Measurements from ENCODE around the gene RMND1.

DNA sequence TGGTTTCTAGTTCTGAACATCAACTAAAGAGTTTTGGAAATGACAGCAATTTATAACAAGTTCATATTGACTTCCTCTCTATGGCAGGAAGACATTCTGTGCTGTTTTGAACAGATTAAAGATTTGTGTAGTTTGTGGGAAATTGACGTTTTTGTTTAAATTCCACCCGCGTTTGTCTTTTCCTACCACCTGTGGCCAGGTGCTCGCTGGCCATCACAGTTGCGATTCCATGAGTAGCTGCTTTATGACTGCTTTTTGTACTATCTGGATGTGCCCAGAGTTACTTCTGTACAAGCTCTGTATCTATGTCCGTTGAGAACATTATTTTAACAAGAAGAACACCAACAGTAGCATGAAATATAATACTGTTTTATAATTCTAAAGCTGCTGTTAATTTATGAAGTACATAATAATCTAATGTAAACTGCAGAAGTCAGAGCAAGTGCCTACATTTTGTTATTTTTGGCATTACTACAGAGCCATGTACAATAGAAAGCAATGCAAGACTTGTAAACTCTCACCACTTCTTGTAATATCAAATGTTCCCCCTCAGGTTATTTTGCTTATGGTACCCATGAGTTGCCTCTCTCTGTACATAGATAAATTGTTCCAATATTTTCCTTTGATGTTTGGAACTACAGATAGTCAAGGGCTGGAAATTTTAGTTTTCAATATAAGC lies 94.0 kb downstream of the RMND1 start:
- no peak for TF ChIP-seq RCOR1 (IDR thresholded peaks at IDR 0.05; ENCODE audit: low read depth, low read length)
- TF ChIP-seq RFX5 (IDR thresholded peaks at IDR 0.05) = no peak
- TF ChIP-seq, protein P1, sequence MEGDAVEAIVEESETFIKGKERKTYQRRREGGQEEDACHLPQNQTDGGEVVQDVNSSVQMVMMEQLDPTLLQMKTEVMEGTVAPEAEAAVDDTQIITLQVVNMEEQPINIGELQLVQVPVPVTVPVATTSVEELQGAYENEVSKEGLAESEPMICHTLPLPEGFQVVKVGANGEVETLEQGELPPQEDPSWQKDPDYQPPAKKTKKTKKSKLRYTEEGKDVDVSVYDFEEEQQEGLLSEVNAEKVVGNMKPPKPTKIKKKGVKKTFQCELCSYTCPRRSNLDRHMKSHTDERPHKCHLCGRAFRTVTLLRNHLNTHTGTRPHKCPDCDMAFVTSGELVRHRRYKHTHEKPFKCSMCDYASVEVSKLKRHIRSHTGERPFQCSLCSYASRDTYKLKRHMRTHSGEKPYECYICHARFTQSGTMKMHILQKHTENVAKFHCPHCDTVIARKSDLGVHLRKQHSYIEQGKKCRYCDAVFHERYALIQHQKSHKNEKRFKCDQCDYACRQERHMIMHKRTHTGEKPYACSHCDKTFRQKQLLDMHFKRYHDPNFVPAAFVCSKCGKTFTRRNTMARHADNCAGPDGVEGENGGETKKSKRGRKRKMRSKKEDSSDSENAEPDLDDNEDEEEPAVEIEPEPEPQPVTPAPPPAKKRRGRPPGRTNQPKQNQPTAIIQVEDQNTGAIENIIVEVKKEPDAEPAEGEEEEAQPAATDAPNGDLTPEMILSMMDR (IDR thresholded peaks at IDR 0.05) = no peak
- TF ChIP-seq POLR2A (IDR thresholded peaks at IDR 0.05; ENCODE audit: low read length) = no peak
- no peak for TF ChIP-seq RAD21 (conservative IDR thresholded peaks at IDR 0.05 in 1 of 2, IDR thresholded peaks at IDR 0.05 in 1 of 2)
- TF ChIP-seq, protein P2, sequence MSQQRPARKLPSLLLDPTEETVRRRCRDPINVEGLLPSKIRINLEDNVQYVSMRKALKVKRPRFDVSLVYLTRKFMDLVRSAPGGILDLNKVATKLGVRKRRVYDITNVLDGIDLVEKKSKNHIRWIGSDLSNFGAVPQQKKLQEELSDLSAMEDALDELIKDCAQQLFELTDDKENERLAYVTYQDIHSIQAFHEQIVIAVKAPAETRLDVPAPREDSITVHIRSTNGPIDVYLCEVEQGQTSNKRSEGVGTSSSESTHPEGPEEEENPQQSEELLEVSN (IDR thresholded peaks at IDR 0.05; ENCODE audit: borderline replicate concordance, low read depth) = no peak
- no peak for TF ChIP-seq NR3C1 (IDR thresholded peaks at IDR 0.05)
- TF ChIP-seq ESRRA (IDR thresholded peaks at IDR 0.05; ENCODE audit: borderline replicate concordance, low read length) = no peak
- TF ChIP-seq, protein P3, sequence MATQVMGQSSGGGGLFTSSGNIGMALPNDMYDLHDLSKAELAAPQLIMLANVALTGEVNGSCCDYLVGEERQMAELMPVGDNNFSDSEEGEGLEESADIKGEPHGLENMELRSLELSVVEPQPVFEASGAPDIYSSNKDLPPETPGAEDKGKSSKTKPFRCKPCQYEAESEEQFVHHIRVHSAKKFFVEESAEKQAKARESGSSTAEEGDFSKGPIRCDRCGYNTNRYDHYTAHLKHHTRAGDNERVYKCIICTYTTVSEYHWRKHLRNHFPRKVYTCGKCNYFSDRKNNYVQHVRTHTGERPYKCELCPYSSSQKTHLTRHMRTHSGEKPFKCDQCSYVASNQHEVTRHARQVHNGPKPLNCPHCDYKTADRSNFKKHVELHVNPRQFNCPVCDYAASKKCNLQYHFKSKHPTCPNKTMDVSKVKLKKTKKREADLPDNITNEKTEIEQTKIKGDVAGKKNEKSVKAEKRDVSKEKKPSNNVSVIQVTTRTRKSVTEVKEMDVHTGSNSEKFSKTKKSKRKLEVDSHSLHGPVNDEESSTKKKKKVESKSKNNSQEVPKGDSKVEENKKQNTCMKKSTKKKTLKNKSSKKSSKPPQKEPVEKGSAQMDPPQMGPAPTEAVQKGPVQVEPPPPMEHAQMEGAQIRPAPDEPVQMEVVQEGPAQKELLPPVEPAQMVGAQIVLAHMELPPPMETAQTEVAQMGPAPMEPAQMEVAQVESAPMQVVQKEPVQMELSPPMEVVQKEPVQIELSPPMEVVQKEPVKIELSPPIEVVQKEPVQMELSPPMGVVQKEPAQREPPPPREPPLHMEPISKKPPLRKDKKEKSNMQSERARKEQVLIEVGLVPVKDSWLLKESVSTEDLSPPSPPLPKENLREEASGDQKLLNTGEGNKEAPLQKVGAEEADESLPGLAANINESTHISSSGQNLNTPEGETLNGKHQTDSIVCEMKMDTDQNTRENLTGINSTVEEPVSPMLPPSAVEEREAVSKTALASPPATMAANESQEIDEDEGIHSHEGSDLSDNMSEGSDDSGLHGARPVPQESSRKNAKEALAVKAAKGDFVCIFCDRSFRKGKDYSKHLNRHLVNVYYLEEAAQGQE (IDR thresholded peaks at IDR 0.05) = no peak
